PC-3 (cell line): ENCODE measurements around the gene RFXAP. TPM values are rescaled to one million over a fixed set of nuclear protein-coding genes. Genes with fewer than 3 reads are reported as not detected.

ENCODE experiments used
- ATAC-seq: fragments of 200-7000 bp; cut with Tn5 transposase; 2 replicates; pipeline ENCODE4 v1.9.1; 2020; ENCODE audit warnings: mild to moderate bottlenecking, moderate library complexity
- BruUV-seq: library from RNA; stranded (reverse); fragments of 400-500 nt; replicated peaks from 2 replicates; lab custom pipeline; 2021; lab: Mats Ljungman, UMichigan
- CTCF ChIA-PET: fragments of 300-600 bp; sonication (Branson Sonifier 250); formaldehyde crosslinking; loops from one replicate; lab custom pipeline; 2022; ENCODE audit warnings: antibody characterized with exemption; lab: Charles Lee
- POLR2A ChIA-PET: fragments of 300-600 bp; sonication (Branson Sonifier 250); formaldehyde crosslinking; loops from one replicate; lab custom pipeline; 2022; ENCODE audit warnings: antibody characterized with exemption; ENCODE audit not compliant: unreplicated experiment; lab: Charles Lee
- DNase-seq: peaks from one replicate; pipeline ENCODE4 v3.0.0-alpha.2; 2015
- H2AFZ ChIP-seq: fragments of 300-600 bp; sonication (generic); 2 replicates; pipeline ENCODE4 v1.6.0; 2016; ENCODE audit warnings: antibody characterized with exemption, low read length
- H3F3A ChIP-seq: fragments of 300-600 bp; sonication (generic); one replicate; pipeline ENCODE4 v1.6.0; 2017; ENCODE audit warnings: antibody characterized with exemption, low read length, control low read depth, mild to moderate bottlenecking; ENCODE audit not compliant: unreplicated experiment
- H3K27ac ChIP-seq: fragments of 300-600 bp; sonication (generic); 2 replicates; pipeline ENCODE4 v1.5.1; 2016; ENCODE audit warnings: mild to moderate bottlenecking, low read length
- H3K27me3 ChIP-seq: fragments of 300-600 bp; sonication (generic); 2 replicates; pipeline ENCODE4 v1.6.1; 2016; ENCODE audit warnings: low read length, mixed read lengths
- H3K36me3 ChIP-seq: fragments of 300-600 bp; sonication (generic); 2 replicates; pipeline ENCODE4 v1.6.1; 2016; ENCODE audit warnings: low read depth, mixed run types, low read length, mixed read lengths
- H3K4me1 ChIP-seq: fragments of 300-600 bp; sonication (generic); 2 replicates; pipeline ENCODE4 v1.5.1; 2016; ENCODE audit warnings: low read length; ENCODE audit not compliant: insufficient read depth
- H3K4me2 ChIP-seq: fragments of 300-600 bp; sonication (generic); 2 replicates; pipeline ENCODE4 v1.6.0; 2016; ENCODE audit warnings: low read length
- H3K4me3 ChIP-seq: fragments of 300-600 bp; sonication (generic); 2 replicates; pipeline ENCODE4 v1.5.1; 2016; ENCODE audit warnings: mild to moderate bottlenecking, low read length, mixed read lengths
- H3K79me2 ChIP-seq: fragments of 300-600 bp; sonication (generic); 2 replicates; pipeline ENCODE4 v1.6.1; 2017; ENCODE audit warnings: low read length, mixed read lengths
- H3K9ac ChIP-seq: fragments of 300-600 bp; sonication (generic); 2 replicates; pipeline ENCODE4 v1.6.0; 2016; ENCODE audit warnings: mild to moderate bottlenecking, low read length
- H3K9me2 ChIP-seq: fragments of 300-600 bp; sonication (generic); replicated peaks from 2 replicates; pipeline ENCODE4 v1.6.1; 2016; ENCODE audit warnings: mixed run types, low read length, mixed read lengths
- H3K9me3 ChIP-seq: fragments of 300-600 bp; sonication (generic); 2 replicates; pipeline ENCODE4 v1.6.1; 2016; ENCODE audit warnings: low read length, mixed read lengths
- H4K20me1 ChIP-seq: fragments of 300-600 bp; sonication (generic); 2 replicates; pipeline ENCODE4 v1.6.1; 2016; ENCODE audit warnings: low read length, mixed read lengths
- CTCF ChIP-seq: fragments of 300-600 bp; sonication (generic); conservative IDR thresholded peaks from 2 replicates; pipeline ENCODE4 v1.5.1; 2017; ENCODE audit warnings: antibody characterized with exemption, low read depth, mild to moderate bottlenecking, low read length
- EZH2 ChIP-seq: fragments of 300-600 bp; sonication (generic); IDR thresholded peaks from one replicate; pipeline ENCODE4 v1.6.1; 2017; ENCODE audit warnings: antibody characterized with exemption, mild to moderate bottlenecking, low read length; ENCODE audit not compliant: unreplicated experiment
- EZH2phosphoT487 ChIP-seq: fragments of 300-600 bp; sonication (generic); IDR thresholded peaks from 2 replicates; pipeline ENCODE4 v1.6.1; 2018; ENCODE audit warnings: mild to moderate bottlenecking, antibody characterized with exemption, low read length, borderline replicate concordance
- intact Hi-C: fragments of 100-400 bp; cut with micrococcal nuclease; formaldehyde crosslinking; loops from 2 replicates; pipeline ENCODE4 v1.9.0; 2023
- total RNA-seq: library from RNA; depleted of rRNA; stranded (reverse); fragments of >200 nt; gene quantifications from 2 replicates; pipeline ENCODE4 v1.2.3, GENCODE V29; 2014

The RFXAP gene
- total RNA-seq, 1 experiment from 2014 or later = 1.2 TPM

- Histone ChIP-seq H3F3A (peaks cover 5% of the 10 kb centered on the region), H3K27ac (peak overlapping the region; percentile 60), H3K79me2 (no peaks in the 10 kb centered on the region), H3K9me2 (no peaks in the 10 kb centered on the region), H3K4me2 (no peak overlapping the region), H3K4me3 (no peak overlapping the region), H3K9ac (no peak overlapping the region), H3K36me3 (no peaks in the 10 kb centered on the region), H3K27me3 (no peaks in the 10 kb centered on the region), H3K4me1 (peaks cover 16% of the 10 kb centered on the region), H2AFZ (no peak overlapping the region), H3K9me3 (no peaks in the 10 kb centered on the region), H4K20me1 (no peaks in the 10 kb centered on the region)
- CTCF ChIA-PET = no interaction called here
- intact Hi-C loops = loop anchor here (2.0 kb wide), 1 partner anchor 43 kb away; no protein-coding TSS in a partner anchor
- DNase-seq (peak; percentile 13), ATAC-seq (peak; percentile 36)
- TF ChIP-seq EZH2phosphoT487 = no peak
- TF ChIP-seq CTCF = no peak
- no peak for TF ChIP-seq EZH2
- no TSS peak for BruUV-seq
- POLR2A ChIA-PET = no interaction called here
Measured at GRCh38 chr13:36870050-36870692, 51.1 kb downstream of the RFXAP start.

DNA sequence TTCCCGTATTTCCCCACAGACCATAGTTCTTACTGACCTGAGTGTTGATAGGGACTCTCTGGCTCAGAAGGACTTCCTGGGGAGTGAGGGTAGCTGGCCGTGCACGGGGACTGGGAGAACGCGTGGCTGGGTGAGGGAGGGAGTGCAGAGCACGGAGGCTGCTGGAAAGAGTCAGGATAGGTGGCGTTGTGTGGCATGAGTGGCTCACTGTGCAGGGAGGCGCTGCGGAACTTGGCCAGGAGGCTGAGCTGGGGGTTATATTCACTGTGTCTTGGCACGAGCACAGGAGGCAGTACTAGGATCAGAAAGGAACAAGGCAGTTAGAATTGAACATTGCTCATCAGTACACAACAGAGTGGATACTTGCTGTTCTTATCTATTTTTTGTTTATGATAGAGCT, 53.6 kb downstream of the RFXAP start:
- Histone ChIP-seq H4K20me1 (no peaks in the 10 kb centered on the region), H3K4me1 (peaks cover 16% of the 10 kb centered on the region), H3K27ac (no peak overlapping the region), H3K9me3 (no peaks in the 10 kb centered on the region), H3F3A (peaks cover 5% of the 10 kb centered on the region), H3K79me2 (no peaks in the 10 kb centered on the region), H2AFZ (no peak overlapping the region), H3K4me3 (no peak overlapping the region), H3K27me3 (no peaks in the 10 kb centered on the region), H3K36me3 (no peaks in the 10 kb centered on the region), H3K9ac (no peak overlapping the region), H3K4me2 (no peak overlapping the region), H3K9me2 (no peaks in the 10 kb centered on the region)
- no TSS peak for BruUV-seq
- ChIA-PET CTCF (no interaction called here), POLR2A (interaction anchor here (0.5 kb wide), 1 partner anchor 80 kb away, joined by 3 read pairs; no protein-coding TSS in a partner anchor)
- TF ChIP-seq EZH2phosphoT487 (no peak), CTCF (no peak), EZH2 (no peak)
- intact Hi-C loops = no loop called here
- ATAC-seq (no peak), DNase-seq (no peak)

DNA sequence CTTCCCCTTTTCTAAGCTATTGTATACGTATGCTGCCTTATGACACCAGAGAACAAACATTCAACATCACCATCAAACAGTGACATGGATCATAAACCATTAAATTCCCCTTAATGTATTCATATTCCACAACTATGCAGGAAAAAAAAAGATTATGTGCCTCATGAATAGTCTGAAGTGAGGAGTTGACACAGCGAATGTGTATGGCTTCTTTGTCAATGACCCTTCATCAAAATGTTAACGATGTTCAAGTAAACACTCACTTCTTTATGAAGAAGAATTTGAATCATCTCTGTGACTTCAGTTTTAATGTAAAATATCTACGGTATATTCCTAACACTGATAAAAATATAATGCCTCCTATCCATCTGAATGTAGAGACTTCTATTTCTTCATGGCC, 56.4 kb downstream of the RFXAP start:
- H3K79me2 ChIP-seq = no peaks in the 10 kb centered on the region
- no peaks in the 10 kb centered on the region for H3K27me3 ChIP-seq
- no peaks in the 10 kb centered on the region for H4K20me1 ChIP-seq
- ATAC-seq (no peak), DNase-seq (no peak)
- no peaks in the 10 kb centered on the region for H3K9me2 ChIP-seq
- ChIA-PET CTCF (no interaction called here), POLR2A (no interaction called here)
- H3K9ac ChIP-seq = no peak overlapping the region
- H3K36me3 ChIP-seq = no peaks in the 10 kb centered on the region
- H3K9me3 ChIP-seq = no peaks in the 10 kb centered on the region
- H3K27ac ChIP-seq = no peak overlapping the region
- peaks cover 8% of the 10 kb centered on the region for H3K4me1 ChIP-seq
- no TSS peak for BruUV-seq
- H3K4me3 ChIP-seq = no peak overlapping the region
- H2AFZ ChIP-seq = no peak overlapping the region
- TF ChIP-seq EZH2phosphoT487 = no peak
- no peak for TF ChIP-seq EZH2
- no peak for TF ChIP-seq CTCF
- intact Hi-C loops = no loop called here
- H3F3A ChIP-seq = peaks cover 5% of the 10 kb centered on the region
- no peak overlapping the region for H3K4me2 ChIP-seq
